ENCODE data around the gene GABRA4.

- no peak for TF ChIP-seq EZH2 (IDR thresholded peaks at IDR 0.05; ENCODE audit: low read length, missing control alignments)
- TF ChIP-seq CTCF (conservative IDR thresholded peaks at IDR 0.05 in 1 of 2, IDR thresholded peaks at IDR 0.05 in 1 of 2; ENCODE audit: low read depth in 1 of 2, low read length in 2 of 2) = no peak
Observed at GRCh38 chr4:46944345-46944744, 49.0 kb downstream of the GABRA4 start.

Data from fibroblast of lung (primary cell).